H4 (cell line): ENCODE measurements around the gene SGMS1. TPM values are rescaled to one million over a fixed set of nuclear protein-coding genes. Genes with fewer than 3 reads are reported as not detected.

ENCODE experiments used
- DNase-seq: peaks from one replicate; pipeline ENCODE4 v3.0.0-alpha.2; 2015; ENCODE audit warnings: low spot score
- total RNA-seq: library from RNA; depleted of rRNA; stranded (reverse); fragments of >200 nt; shearing (Covaris generic); gene quantifications from 2 replicates; pipeline ENCODE4 v1.2.3, GENCODE V29; 2014

The SGMS1 gene
- total RNA-seq, 1 experiment from 2014 or later: 13.0 TPM

- DNase-seq: no peak
These were observed 13.1 kb upstream of the SGMS1 start for GRCh38 chr10:50636618-50637579.

GRCh38 chr10:50635286-50635685, 11.5 kb upstream of the SGMS1 start:
- no peak for DNase-seq

GRCh38 chr10:50634479-50634878, 10.7 kb upstream of the SGMS1 start:
- DNase-seq: no peak

GRCh38 chr10:50631052-50631451, 7.3 kb upstream of the SGMS1 start:
- DNase-seq: no peak

GRCh38 chr10:50629495-50630122, 5.9 kb upstream of the SGMS1 start:
- no peak for DNase-seq

GRCh38 chr10:50627896-50628295, 4.1 kb upstream of the SGMS1 start:
- DNase-seq: no peak

GRCh38 chr10:50627443-50627842, 3.7 kb upstream of the SGMS1 start:
- no peak for DNase-seq

GRCh38 chr10:50625649-50626132, 1.9 kb upstream of the SGMS1 start:
- DNase-seq: no peak

- peak; percentile 49 for DNase-seq
These were observed 1.2 kb upstream of the SGMS1 start for GRCh38 chr10:50624866-50625501.

- DNase-seq: peak; percentile 91
These were observed 683 bp upstream of the SGMS1 start for GRCh38 chr10:50624413-50624865.

GRCh38 chr10:50622706-50623662, 772 bp downstream of the SGMS1 start:
- DNase-seq: peak; percentile 9

GRCh38 chr10:50621968-50622705, 1.6 kb downstream of the SGMS1 start:
- peak; percentile 88 for DNase-seq

GRCh38 chr10:50620899-50621298, 2.9 kb downstream of the SGMS1 start:
- no peak for DNase-seq

- no peak for DNase-seq
These were observed 3.9 kb downstream of the SGMS1 start for GRCh38 chr10:50619882-50620281.

GRCh38 chr10:50619166-50619565, 4.6 kb downstream of the SGMS1 start:
- no peak for DNase-seq

- no peak for DNase-seq
These were observed 5.1 kb downstream of the SGMS1 start for GRCh38 chr10:50618624-50619023.

- no peak for DNase-seq
These were observed 8.1 kb downstream of the SGMS1 start for GRCh38 chr10:50615658-50616057.

- DNase-seq: peak; percentile 43
These were observed 9.2 kb downstream of the SGMS1 start for GRCh38 chr10:50614444-50615137.

- no peak for DNase-seq
These were observed 9.9 kb downstream of the SGMS1 start for GRCh38 chr10:50613726-50614443.
